ENCODE results near the gene GRHL1.

- no peak for TF ChIP-seq CTCF (IDR thresholded peaks at IDR 0.05; ENCODE audit: insufficient read depth, low read length, poor library complexity, severe bottlenecking)
- TF ChIP-seq EZH2phosphoT487 (conservative IDR thresholded peaks at IDR 0.05; ENCODE audit: low read length) = no peak
Observed at GRCh38 chr2:9941996-9942390, 9.5 kb upstream of the GRHL1 start.

Data from SU-DHL-6 (cell line).